Astrocyte of the cerebellum (primary cell): Measurements from ENCODE around the gene SH2D1B.
"Not testable (repeated sequence)": the region's sequence is repeated elsewhere in the genome, so short reads cannot be mapped to it uniquely, and the experiment has no call there.

Experiments used
- DNase-seq: peaks from one replicate; pipeline ENCODE4 v3.0.0-alpha.2; 2011; ENCODE audit warnings: low read depth
- H3K4me3 ChIP-seq: 2 replicates; pipeline ENCODE4 v1.5.1; 2011; ENCODE audit warnings: mild to moderate bottlenecking, low read depth, low read length, moderate library complexity
- CTCF ChIP-seq: IDR thresholded peaks from 2 replicates; pipeline ENCODE4 v1.5.1; 2012; ENCODE audit warnings: low read length, low read depth, moderate library complexity, mild to moderate bottlenecking; ENCODE audit errors: missing control alignments
- in situ Hi-C: cut with HindIII; loops from 2 replicates; pipeline ENCODE4 v1.10.0; 2017; ENCODE audit warnings: low sequenced_read_pairs

Gene SH2D1B

GRCh38 chr1:162359523-162360236 lies 52.3 kb downstream of the SH2D1B start:
- in situ Hi-C loops = no loop called here
- no peak overlapping the region for H3K4me3 ChIP-seq
- no peak for TF ChIP-seq CTCF
- no peak for DNase-seq

- in situ Hi-C loops = no loop called here
- no peak overlapping the region for H3K4me3 ChIP-seq
- no peak for TF ChIP-seq CTCF
- DNase-seq = no peak
Measured at GRCh38 chr1:162358928-162359327, 53.0 kb downstream of the SH2D1B start.

- H3K4me3 ChIP-seq = no peak overlapping the region
- no peak for DNase-seq
- in situ Hi-C loops = no loop called here
- TF ChIP-seq CTCF = peak; percentile 29
Measured at GRCh38 chr1:162357681-162358266, 54.2 kb downstream of the SH2D1B start.

GRCh38 chr1:162353702-162354101 lies 58.2 kb downstream of the SH2D1B start:
- in situ Hi-C loops = no loop called here
- H3K4me3 ChIP-seq = no peak overlapping the region
- DNase-seq = no peak
- TF ChIP-seq CTCF = no peak

GRCh38 chr1:162353078-162353477 lies 58.9 kb downstream of the SH2D1B start:
- no peak for TF ChIP-seq CTCF
- H3K4me3 ChIP-seq = no peak overlapping the region
- in situ Hi-C loops = no loop called here
- DNase-seq = no peak

GRCh38 chr1:162351874-162352273 lies 60.1 kb downstream of the SH2D1B start:
- in situ Hi-C loops, H3K4me3 ChIP-seq, DNase-seq: not testable (repeated sequence)

GRCh38 chr1:162351246-162351842 lies 60.6 kb downstream of the SH2D1B start:
- in situ Hi-C loops = no loop called here
- no peak for TF ChIP-seq CTCF
- no peak for DNase-seq
- H3K4me3 ChIP-seq = no peak overlapping the region
